22Rv1 (cell line): ENCODE data around the gene C16orf96.

Experiments used
- ZFX ChIP-seq: fragments of 450-650 bp; IDR thresholded peaks from 2 replicates; pipeline ENCODE4 v1.6.1; 2017; ENCODE audit warnings: antibody characterized with exemption, borderline replicate concordance
- TF ChIP-seq, protein P1 (sequence below): fragments of 450-650 bp; IDR thresholded peaks from 2 replicates; pipeline ENCODE4 v1.5.1; 2017; ENCODE audit warnings: mild to moderate bottlenecking

GRCh38 chr16:4520913-4521312 is 35.2 kb upstream of the C16orf96 start:
- TF ChIP-seq, protein P1, sequence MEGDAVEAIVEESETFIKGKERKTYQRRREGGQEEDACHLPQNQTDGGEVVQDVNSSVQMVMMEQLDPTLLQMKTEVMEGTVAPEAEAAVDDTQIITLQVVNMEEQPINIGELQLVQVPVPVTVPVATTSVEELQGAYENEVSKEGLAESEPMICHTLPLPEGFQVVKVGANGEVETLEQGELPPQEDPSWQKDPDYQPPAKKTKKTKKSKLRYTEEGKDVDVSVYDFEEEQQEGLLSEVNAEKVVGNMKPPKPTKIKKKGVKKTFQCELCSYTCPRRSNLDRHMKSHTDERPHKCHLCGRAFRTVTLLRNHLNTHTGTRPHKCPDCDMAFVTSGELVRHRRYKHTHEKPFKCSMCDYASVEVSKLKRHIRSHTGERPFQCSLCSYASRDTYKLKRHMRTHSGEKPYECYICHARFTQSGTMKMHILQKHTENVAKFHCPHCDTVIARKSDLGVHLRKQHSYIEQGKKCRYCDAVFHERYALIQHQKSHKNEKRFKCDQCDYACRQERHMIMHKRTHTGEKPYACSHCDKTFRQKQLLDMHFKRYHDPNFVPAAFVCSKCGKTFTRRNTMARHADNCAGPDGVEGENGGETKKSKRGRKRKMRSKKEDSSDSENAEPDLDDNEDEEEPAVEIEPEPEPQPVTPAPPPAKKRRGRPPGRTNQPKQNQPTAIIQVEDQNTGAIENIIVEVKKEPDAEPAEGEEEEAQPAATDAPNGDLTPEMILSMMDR: no peak
- TF ChIP-seq ZFX: no peak
